B cell (primary cell): ENCODE measurements around the gene SERPINA9.

Experiments
- EZH2 ChIP-seq: IDR thresholded peaks from 2 replicates; pipeline ENCODE4 v1.6.1; 2012; ENCODE audit warnings: borderline replicate concordance, low read depth, mild to moderate bottlenecking, moderate library complexity, low read length; ENCODE audit not compliant: insufficient read depth, poor library complexity, severe bottlenecking
- TF ChIP-seq, protein P1 (sequence below): fragments of 200-600 bp; IDR thresholded peaks from one replicate; pipeline ENCODE4 v1.8.0; 2022; ENCODE audit warnings: antibody characterized with exemption, mild to moderate bottlenecking

DNA sequence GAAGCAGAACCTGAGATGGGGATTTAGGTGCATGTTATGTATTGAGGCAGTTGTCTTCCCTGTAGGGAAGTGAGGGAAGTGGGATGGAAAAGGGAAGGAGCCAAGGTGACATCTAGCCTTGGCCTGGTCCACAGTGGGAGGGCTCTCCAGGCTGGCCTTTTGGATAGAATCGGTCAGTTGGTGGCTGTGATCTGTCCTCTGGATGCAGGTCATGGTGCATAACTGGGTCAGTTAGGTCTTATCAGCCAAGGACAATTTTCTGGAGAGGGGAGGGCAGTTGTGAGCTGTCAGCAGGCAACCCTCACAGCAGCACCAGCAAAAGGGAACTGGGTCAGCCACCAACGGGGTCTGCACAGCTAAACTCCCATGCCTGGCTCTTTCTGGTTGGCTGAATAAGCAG is 23.7 kb upstream of the SERPINA9 start:
- TF ChIP-seq, protein P1, sequence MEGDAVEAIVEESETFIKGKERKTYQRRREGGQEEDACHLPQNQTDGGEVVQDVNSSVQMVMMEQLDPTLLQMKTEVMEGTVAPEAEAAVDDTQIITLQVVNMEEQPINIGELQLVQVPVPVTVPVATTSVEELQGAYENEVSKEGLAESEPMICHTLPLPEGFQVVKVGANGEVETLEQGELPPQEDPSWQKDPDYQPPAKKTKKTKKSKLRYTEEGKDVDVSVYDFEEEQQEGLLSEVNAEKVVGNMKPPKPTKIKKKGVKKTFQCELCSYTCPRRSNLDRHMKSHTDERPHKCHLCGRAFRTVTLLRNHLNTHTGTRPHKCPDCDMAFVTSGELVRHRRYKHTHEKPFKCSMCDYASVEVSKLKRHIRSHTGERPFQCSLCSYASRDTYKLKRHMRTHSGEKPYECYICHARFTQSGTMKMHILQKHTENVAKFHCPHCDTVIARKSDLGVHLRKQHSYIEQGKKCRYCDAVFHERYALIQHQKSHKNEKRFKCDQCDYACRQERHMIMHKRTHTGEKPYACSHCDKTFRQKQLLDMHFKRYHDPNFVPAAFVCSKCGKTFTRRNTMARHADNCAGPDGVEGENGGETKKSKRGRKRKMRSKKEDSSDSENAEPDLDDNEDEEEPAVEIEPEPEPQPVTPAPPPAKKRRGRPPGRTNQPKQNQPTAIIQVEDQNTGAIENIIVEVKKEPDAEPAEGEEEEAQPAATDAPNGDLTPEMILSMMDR, result no peak
- TF ChIP-seq EZH2, result no peak
